NCI-H446 treated with DMSO at 0.1 percent for 48 hours (cell line): ENCODE results near the gene CBX7.

Source experiments
- DNase-seq: peaks from one replicate; lab custom pipeline; 2025; lab: John Stamatoyannopoulos, UW

CBX7 gene

DNA sequence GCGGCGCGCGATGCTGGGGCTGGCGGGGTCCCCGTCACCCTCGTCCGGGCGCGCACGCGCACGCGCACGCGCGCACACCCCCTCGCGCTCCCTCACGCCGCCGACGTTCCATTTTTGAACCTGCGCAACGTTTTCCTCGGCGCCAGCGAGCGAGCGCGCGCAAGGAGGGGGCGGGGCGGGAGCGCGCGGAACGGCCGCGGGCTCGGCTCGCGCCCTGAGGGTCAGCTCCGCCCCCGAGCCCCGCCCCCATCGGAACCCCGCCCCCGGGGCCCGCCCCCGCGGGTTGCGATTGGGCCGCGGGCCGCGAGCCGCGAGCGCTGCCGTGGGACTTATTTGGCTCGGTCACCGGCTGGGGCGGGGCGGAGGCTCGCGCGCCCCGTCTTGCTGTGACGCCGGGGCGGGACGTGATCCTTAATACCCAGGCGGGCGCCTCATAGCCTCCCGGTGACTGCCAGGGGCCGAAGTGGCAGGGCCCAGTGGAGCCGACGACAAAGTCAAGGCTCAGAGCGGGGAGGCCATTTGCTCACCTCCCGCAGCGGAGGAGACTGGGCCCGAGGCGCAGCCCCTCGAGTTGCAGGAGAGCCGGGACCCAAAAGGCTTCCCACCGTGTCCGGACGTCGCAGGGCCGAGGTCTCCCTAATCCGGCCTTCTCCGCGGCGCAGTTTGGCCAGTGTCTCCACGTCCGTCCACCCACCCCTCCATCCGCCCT is at the start of gene CBX7:
Gene CBX7 (minus strand): TSS at position 170 of the 709 bp plus-strand sequence. CDS start 236 bp downstream, outside the sequence.
- DNase-seq: peak; percentile 53

DNA sequence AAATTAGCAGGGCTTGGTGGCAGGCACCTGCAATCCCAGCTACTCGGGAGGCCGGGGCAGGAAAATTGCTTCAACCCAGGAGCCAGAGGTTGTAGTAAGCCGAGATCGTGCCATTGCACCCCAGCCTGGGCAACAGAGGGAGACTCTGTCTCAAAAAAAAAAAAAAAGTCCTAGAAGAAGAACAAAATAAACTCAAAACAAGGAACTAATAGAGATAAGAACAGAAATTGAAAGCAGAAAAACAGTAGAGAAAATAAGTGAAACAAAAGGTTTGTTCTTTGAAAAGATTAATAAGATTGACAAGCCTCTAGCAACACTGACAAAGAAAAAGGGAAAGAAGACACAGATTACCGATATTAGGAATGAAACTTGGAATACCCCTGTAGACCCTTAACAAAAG is 45.1 kb upstream of the CBX7 start:
- DNase-seq: no peak

- no peak for DNase-seq
These were observed 41.6 kb upstream of the CBX7 start for GRCh38 chr22:39194098-39194497.

DNA sequence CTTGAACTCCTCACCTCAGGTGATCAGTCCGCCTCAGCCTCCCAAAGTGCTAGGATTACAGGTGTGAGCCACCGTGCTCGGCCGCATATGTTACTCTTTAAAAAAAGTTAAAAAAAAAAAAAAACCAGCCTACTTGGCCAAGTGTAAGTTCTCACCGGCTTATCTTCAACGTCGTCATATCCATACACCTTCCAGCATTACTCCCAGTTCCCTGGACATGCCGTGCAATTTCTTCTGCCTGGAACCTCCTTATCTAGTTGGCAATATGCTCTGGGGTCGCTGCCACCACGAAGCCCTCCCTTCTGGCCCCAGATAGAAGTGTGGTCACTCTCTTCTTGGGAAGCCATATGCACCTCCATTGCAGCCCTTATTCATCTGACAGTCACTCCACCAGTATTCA is 36.3 kb upstream of the CBX7 start:
- DNase-seq: no peak

- DNase-seq: no peak
These were observed 33.1 kb upstream of the CBX7 start for GRCh38 chr22:39185601-39186012.

GRCh38 chr22:39184586-39185577 is 32.4 kb upstream of the CBX7 start:
- no peak for DNase-seq

DNA sequence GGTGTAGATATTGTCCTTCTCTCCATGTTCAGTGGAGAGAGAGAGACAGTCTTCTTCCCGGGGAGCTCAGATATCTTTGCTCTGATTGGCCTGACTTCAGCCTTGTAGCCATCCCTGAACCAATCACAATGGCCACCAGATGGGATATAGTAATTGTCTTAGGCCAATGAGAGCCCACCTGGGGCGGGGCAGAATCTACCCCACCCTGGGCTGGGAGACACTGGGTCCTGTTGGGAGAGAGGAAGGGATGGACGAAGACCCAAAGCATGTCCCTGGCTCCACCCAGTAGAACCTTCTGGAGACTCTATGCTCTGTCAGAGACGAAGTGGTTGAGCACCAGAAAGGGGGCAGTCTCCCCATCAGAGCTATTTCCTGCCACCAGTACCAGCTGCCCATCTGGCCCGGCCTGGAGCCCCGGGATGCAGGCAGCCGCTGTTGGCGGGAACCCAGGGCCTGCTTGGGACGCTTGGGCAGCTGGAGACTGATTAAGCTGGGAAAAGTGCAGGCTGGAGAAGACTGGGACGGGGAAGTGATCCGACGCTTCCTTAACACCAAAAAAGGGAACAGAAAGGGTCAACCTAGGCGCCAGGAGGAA is 31.6 kb upstream of the CBX7 start:
- peak; percentile 60 for DNase-seq

- DNase-seq: no peak
These were observed 30.1 kb upstream of the CBX7 start for GRCh38 chr22:39182478-39183030.

DNA sequence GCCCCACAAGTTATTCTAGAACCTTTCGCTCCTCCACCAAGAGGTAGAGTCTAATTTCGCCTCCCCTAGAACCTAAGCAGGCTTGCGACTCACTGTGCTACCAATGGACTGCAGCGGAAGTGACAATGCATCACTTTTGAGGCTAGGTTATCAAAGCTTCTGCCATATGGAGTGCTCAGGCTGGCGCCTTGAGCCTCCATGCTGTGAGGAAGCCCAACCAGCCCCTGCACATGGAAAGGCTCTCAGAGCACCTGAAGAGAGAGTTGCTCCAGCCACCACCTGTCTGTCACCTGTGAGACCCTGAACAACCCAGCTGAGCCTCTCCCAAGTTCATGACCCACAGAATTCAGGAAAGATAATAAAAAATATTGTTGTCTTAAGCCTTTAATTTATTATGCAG is 29.3 kb upstream of the CBX7 start:
- DNase-seq: no peak

DNA sequence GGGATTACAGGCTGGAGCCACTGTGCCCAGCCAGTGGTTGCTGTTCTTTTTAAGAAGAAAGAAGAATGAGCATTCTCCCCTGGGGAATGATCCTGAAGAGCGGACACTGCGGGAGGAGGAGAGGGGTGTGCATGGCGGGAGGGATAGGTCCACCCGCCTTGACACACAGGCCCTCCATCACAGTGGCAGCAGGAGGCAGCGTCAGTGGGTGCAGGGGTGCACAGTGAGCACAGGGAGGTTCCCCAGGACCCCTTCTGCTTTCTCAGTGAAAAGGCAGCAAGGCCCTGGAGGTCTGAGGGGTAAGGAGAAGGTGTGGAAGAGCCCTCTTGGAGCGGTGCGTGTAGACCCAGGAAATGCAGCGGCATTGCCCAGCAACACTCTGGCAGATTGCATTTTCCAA is 28.9 kb upstream of the CBX7 start:
- no peak for DNase-seq

GRCh38 chr22:39179841-39180335 is 27.4 kb upstream of the CBX7 start:
- no peak for DNase-seq

DNA sequence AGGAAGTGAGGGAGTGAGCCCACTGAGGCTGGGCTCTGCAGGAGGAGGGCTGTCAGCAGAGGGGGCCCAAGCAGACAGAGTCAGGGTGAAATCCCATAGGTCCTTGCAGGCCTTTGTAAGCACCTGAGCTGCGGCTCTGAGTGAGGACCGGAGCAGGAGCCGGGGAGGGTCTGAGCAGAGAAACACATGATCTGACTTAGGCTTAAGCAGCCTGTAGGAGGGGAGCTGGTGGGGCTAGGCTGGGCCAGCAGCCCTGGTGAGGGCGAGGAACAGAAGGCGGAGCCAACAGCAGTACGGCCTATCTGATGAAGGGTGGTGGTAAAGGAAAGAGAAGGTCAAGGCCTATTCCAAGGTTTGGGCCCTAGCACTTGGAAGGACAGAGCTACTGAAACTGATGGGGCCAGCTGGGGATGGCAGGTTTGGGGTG is 26.9 kb upstream of the CBX7 start:
- DNase-seq: no peak

DNA sequence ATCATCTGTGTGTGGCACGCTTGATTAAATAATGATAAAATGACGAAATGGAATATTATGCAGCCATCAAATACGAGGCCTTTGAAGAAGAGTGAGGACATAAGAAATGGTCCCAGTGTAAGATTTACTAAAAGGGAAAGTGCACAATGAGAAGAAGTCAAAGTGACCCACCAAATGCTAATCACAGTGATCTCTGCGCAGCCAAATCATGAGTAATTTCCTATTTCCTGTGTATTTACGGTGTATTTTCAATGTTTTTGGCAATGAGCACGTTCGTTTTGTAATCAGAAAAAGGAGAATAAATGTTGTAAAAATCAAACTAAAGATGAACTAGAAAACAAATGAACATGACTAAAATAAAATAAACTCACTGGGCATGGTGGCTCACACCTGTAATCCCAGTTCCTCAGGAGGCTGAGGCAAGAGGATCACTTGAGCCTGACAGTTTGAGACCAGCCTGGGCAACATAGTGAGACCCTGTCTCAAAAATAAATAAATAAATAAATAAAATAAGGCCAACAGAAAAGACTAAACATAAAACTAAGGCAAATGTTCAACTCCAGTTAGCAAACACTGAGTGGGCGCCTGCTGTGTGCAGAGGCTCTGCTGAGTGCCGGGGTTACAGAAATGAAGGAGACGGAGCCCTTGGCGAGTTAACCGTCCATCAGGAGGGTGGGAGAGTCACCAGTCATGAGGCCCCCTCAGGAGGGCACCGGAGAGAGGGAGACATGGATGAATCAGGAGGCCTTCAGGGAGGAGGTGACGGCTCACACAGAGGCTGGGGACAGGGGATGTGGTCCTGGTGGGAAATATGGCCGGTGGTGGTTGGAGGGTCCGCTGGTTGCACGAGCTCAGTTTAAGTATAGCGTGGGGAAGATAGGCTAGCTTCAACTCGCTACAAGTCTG is 26.0 kb upstream of the CBX7 start:
- DNase-seq: no peak

DNA sequence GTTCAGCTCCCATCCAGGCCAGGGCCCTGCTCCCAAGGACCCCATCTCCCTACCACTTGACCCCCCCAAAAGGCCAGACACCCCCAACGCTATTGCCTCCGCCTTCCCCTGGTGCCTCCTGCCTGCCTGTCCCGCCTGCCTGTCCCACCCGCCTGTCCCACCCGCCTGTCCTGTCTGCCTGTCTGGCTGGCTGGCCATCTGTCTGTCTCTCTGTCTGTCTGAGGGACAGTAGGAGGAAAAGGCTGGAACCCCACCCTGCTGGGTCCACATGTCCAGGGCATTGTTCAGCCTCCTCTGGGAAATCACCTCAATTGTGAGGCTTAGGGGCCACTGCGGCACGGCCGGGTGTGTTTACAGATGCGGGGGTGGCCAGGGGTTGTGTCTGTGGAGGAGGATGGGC is 25.3 kb upstream of the CBX7 start:
- DNase-seq: no peak

- no peak for DNase-seq
These were observed 24.9 kb upstream of the CBX7 start for GRCh38 chr22:39177456-39177775.

- no peak for DNase-seq
These were observed 24.4 kb upstream of the CBX7 start for GRCh38 chr22:39176714-39177455.

GRCh38 chr22:39176143-39176713 is 23.7 kb upstream of the CBX7 start:
- DNase-seq: no peak

DNA sequence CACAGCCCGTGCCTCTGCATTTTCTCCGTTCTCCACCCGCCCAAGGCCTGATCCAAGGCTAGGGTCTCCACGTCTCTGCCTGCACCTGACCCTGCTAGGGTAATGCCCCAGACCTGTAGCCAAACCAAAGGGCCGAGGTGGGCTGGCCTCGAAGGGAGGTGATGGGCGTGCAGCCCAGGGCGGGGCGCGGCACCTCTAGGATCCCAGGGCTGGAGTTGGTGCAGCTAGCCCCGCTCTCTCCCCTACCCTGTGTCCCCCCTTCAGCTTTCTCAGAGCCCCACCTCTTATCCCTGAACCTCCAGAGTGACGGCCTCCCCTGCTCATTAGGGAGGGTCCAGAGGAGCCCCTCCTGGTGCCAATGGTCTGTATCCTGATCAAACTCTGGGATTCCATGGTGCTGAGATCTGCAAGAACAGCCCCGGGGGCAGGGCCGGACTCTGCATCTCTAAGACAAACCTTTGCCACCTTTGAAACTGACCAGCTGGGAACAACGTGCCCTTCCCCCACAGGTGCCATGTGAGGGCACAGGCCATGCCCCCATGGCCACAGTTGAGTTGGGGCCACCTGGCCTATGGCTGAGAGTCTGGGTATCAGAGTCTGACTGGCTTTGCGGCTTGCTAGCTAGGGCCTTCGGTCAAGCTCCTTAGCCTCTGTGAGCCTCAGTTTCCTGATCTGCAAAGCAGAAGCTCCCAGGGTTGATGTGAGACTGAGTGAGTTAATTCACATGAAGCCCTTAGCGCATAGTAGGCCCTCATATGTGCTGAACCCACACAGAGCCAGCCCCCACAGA is 23.1 kb upstream of the CBX7 start:
- DNase-seq: no peak
